HG03565 (cell line): ENCODE measurements around the gene ADNP.
"Not testable (repeated sequence)": the region's sequence is repeated elsewhere in the genome, so short reads cannot be mapped to it uniquely, and the experiment has no call there.

Source experiments
- ATAC-seq: cut with Tn5 transposase; IDR thresholded peaks from one replicate; pipeline ENCODE4 v1.9.1; 2021; ENCODE audit warnings: mild to moderate bottlenecking, moderate library complexity; ENCODE audit not compliant: unreplicated experiment

ADNP gene

DNA sequence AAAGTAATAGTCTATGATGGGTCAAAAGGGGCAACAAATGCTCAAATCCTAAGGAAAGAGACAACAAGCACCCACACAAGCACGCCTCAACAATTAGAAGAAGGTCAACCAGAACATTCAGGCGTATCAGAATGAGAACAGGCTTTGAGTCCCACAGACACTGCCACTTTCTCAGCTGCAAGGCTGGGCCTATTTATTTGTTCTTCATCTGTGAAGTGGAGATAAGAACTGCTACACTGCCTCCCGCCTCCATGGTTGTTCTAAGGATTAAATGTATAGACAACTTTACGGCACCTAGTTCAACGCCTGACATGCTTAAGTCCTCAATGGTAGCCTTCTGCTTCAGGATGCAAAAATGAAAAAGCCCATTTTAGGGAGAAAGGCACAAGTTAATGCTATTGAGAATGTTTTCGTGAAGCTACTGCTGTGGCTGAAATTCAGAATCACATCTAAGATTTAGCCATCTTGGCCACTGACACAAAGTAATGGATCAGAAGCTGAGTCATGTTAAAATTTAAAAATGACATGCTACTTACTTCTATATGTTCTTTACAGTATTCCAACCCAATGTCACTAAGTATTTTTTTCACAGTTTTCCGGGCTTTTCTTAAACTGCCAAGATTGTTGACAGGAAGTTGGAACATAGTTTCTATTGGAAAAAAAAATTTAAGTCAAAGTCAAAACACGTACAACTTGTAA, 27.7 kb downstream of the ADNP start:
- no peak for ATAC-seq

DNA sequence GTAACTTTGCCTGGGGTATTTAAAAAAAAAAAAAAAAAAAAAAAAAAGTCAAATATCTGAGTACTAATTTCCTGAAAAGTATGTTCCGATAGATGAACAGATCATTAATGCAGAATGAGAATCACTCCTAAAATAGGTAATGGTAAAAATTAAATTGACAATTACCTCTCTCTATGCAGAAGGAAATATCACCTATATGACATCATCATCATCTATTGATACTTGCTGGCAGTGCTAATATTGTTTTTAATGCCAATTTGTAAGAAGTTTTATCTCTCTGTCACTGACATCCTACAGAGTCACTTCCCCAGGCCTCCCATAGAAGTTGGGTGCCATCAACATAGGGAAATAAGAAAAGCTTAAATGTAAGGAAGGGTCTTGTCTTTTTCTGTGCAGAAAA, 29.9 kb downstream of the ADNP start:
- no peak for ATAC-seq

DNA sequence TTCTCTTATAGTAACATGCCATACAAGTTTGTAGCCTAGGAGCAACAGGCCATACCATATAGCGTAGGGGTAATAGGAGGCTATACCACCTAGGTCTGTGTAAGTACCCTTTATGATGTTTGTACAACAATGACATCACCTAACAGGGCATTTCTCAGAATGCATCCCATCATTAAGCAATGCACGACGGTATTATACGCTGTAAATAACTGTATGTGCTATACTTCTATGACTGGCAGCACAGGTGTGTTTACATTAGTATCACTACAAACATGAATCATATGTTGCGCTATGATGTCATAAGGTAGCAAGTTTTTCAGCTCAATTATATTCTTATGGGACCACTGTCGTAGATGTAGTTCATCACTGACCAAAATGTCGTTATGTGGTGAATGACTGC, 31.0 kb downstream of the ADNP start:
- ATAC-seq, result no peak

DNA sequence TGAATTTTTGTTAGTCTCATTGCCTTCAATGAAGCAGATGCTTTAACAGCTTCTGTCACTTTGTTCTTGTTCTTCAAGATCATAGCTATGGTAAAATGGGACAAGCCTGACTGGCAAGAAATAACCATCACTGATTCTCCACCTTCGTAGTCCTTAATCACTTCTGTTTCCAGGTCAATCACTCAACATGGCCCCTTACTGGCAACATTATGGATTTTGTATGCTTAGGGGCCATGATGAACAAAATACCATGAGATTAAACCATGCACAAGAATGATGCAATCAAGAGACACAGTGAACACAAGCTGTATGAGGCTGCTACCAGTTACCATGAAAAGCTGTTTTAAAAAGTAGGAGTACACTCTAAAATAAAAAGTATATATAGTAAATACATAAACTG, 32.8 kb downstream of the ADNP start:
- no peak for ATAC-seq

DNA sequence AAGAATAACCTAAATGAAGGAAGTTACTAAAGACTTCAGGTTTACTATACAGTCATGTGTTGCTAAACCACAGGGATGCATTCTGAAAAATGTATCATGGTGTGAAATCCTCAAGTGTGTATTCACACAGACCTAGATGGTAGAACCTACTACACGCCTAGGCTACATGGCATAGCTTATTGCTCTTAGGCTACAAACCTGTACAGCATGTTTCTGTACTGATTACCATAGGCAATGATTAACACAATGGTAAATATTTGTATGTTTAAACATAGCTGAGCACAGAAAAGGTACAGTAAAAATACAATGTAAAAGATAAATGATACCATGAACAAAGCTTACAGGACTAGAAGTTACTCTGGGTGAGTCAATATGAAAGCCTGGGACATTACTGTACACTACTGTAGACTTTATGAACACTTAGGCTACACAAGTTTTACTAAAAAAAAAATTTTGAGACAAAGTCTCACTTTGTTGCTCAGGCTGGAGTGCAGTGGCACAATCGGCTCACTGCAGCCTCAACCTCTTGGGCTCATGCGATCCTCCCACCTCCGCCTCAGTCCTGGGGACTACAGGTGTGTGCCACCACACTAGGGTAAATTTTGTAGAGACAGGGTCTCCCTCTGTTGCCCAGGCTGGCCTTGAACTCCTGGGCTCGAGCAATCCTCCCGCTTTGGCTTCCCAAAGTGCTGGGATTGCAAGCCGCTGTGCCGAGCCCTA, 36.0 kb downstream of the ADNP start:
- no peak for ATAC-seq

DNA sequence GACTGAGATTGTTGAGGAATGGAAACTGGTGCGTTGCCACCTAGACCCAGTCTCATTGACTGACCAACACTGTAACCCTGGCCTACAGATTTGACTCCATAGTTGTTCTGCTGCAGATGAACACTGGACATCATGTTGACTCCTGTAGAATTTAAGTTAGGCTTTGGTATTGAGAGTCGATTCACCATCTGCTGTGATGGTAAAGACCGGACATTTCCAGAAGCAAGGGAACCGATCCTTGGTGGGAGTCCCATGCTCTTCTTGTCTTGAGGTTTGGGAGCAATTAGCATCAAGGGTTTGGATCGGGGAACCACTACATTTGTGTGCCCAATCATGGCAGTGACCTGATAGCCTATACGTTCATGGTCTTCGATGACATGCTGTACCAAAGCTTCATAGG, 37.6 kb downstream of the ADNP start:
- no peak for ATAC-seq

DNA sequence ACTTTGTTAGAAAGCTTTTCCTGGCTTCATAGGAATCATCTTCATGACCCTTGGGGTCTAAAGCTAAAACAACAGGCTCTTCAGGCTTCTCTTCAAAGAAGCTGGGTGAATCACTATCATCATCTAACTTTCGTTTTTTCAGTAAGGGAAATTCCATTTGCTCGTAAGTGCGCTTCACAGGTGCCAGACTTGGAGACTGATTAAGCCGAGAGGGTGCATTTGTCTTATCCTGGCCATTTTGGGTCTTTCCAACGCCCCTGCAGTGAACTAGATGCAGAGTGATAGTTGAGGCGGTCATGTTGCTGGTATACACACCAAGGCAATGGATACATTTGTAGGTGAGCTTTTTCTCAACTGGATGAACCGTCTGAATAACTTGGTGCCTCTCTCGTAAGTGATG, 38.8 kb downstream of the ADNP start:
- no peak for ATAC-seq

DNA sequence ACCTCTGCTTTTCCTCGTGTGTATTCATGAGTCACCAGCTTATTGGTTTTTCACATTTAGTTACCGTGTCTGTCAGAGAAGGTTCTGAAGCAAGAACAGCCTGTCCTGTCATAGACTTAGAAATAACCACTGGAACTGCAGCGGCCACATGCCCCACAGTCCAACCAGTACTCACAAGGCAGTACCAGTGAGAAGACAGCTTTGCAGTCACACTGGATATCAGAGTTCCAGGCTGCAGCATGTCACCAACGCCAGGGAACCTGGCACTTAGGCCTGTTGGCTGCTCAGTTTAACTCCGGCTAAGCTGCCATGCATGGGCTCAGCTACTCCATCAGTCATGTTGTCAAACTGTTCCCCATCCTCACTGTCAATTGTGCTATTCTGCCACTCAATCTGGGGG, 40.1 kb downstream of the ADNP start:
- ATAC-seq, result no peak

DNA sequence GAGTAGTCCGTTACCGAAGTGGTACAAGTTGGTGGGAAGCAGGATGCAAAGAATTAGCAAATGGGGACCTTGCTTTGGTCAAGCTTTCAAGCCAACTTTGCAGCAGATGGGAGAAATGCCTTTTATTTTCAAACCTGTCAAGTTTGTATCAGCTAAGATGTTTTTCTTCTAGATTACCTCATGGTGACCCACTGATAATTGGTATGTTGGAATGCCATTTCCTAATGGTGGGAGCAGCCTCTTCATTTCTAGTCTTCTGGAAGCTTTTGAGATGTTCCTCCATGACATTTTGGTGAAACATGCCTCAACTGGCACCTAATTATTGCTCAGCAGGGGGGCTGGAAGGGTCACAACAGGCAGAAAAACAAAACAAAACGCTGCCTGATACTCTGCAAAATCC, 43.7 kb downstream of the ADNP start:
- ATAC-seq, result no peak

DNA sequence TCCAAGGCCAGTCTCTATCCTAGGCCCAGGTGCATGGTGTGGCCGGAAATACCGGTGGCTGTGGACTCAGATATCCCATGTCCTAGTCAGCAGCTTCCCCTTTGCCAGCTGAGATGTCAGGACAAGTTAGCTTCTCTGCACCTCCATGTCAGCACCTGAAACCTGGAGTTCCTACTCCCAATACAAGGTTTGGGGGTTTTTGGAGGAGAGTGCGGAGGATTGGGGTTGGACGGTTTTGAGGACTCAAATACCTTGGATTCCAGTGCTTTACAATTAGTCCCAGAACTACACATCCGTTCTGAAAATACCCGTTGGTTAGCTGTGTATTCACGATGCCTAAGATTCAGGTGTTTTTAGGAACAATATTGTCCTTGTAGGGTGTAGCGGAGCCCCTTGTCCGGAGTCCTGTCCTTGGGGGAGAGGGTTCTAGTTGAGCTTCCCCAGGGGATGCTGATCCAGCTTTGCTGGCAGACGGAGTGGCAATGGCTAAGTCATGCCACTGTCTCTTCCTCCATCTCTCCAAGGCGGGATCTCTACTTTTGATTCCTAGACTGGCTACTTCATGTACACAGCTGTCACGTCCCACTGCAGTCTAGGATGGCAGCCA, 45.0 kb downstream of the ADNP start:
- no peak for ATAC-seq

DNA sequence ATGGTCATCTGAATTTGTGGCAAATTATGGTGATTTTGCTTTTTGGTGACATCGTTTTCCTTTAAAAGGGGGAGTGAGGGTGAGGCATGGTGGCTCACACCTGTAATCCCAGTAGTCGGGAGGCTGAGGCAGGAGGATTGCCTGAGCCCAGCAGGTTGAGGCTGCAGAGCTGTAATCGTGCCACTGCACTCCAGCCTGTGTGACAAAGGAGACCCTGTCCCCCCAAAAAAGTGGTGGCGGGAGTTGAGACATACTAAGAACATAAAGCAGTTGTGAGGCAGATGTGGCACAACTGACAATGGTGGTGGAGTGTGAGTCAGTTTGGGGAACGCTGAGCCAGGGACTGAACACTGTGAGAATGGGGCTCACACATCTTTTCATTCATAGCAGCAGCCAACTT, 45.5 kb downstream of the ADNP start:
- no peak for ATAC-seq

DNA sequence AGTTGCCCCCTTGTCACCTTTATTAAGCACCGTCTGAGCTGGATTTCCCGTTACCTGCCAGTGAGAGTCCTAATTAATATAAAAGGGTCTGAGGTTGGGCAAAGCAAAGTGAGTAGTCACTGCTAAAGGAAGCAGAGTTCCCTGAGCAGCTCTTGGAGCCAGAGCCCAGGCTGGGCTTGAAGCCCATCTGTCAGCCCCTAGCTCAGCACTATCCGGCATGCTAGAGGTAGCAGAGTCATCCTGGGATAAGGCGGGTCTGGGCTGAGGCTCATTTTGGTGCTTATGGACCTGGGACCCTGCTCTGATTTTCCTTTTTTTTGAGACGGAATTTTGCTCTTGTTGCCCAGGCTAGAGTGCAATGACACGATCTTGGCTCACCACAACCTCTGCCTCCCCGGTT, 46.2 kb downstream of the ADNP start:
- no peak for ATAC-seq

DNA sequence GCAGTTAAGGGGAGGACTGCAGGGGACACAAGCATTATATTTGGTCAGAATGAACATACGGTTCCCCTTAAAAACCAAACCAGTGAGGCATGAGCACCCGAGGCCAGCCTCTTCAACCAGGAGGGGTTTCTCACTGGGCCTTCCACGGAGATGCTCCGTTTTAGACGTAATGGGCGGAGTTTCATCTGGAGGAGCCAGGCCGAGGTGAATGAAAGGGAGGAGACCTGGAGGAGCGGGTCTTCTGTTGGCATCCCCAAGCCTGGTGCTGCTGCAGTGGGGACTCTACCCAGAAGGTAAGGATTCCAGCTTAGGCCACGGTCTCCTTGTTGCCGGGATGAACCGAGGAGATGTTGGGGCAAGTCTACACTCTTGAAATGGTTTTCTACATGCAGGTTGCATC, 47.4 kb downstream of the ADNP start:
- no peak for ATAC-seq

DNA sequence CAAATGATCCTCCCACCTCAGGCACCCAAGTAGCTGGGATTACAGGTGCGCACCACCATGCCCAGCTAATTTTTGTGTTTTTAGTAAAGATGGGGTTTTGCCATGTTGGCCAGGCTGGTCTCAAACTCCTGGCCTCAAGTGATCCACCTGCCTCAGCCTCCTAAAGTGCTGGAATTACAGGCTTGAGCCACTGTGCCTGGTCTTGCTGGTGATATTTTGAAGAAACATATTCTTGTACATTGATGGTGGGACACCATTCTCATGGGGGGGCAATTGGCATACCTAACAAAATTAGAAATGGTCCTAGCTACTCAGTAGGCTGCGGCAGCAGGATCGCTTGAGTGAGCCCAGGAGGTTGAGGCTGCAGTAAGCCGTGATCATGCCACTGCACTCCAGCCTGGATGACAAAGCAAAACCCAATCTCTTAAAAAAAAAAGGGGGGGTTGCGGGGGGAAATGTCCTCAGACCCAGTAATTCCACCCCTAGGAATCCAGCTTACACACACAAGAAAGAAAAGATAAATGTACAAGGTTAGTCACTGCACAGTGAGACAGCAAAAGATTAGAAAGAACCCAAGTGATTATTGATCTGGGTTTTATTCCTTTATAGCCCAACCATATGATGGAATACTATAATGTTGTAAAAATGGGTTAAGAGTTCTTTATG, 49.3 kb downstream of the ADNP start:
- ATAC-seq, result not testable (repeated sequence)

DNA sequence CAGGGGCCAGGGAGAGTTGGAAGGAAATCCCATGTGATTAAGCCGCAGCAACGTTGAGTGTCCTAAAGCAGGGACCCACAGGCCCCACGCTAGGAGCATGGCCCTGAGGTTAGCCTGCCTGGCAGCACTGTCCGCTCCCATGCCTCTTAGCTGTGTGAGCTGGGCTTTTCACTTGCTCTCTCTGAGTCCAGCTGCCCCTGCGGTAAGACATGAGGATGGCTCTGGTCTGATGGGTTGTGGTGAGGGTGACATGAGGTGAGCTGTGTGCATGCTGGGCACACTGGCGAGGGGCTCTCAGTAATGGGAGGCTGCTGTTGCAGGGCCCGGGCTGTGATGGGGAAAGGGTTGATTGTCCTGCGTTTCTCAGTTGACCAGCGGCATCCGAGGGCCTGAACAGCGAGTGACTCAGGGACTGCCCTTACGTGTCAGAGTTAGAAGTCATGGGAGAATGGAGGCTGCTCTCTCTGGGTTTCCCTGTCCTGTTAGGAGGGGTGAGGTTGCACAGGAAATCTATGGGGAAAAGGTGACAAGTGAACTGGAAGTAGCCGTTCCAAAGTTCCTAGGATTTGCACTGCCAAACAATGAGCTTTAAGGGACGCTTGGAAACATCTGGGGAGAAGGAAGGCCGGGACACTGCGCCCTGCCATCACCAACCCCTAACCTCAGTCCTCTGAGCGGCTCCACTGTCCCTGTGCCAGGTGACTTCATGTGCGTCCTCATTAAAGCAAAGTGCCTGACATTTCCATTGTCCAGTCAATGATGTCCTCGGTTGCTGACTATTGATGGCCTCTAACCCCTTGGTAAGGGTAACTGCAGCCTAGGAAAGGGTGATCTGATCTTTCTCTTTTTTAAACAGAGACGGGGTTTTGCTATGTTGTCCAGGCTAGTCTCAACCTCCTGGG, 51.3 kb downstream of the ADNP start:
- ATAC-seq, result no peak

DNA sequence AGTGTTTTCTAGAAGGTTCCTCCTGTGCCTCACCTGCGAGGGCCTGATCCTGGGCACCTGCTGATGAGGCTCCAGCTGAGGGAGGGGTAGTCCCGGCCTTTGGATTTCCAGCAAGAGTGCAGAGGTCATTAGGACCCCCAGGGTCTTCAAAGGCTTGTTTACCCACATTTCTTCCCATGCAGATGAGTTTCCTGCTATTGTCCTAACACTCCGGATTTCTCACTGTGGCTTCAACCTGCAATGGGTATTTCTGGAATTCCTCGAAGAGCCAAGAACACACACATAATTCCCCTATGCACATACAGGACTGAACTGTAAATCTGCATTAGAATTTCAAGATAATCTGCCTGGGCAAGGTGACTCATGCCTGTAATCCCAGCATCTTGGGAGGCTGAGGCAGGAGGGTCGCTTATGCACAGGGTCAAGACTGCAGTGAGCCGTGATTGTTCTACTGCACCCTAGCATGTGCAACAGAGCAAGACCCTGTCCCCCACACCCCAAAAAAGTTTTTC, 53.9 kb downstream of the ADNP start:
- ATAC-seq, result no peak

DNA sequence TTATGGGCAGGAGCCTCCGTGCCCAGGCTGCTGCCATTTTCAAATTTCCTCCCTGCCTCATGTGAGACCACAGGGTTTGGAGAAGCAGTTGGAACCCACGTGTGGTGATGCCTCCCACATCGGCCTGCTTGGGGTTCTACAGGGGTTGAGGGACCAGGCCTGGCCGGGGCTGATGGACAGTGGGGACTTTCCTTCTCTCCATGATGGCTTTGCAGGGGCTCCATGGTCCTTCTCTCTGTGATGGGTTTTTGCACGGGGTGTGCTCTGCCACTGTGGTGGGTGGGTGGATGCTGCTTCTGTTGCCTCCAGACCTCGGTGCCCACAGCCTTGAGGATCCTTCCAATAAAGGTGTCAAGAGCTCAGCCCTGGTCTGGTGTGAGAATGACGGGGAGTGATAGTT, 54.4 kb downstream of the ADNP start:
- ATAC-seq, result no peak

DNA sequence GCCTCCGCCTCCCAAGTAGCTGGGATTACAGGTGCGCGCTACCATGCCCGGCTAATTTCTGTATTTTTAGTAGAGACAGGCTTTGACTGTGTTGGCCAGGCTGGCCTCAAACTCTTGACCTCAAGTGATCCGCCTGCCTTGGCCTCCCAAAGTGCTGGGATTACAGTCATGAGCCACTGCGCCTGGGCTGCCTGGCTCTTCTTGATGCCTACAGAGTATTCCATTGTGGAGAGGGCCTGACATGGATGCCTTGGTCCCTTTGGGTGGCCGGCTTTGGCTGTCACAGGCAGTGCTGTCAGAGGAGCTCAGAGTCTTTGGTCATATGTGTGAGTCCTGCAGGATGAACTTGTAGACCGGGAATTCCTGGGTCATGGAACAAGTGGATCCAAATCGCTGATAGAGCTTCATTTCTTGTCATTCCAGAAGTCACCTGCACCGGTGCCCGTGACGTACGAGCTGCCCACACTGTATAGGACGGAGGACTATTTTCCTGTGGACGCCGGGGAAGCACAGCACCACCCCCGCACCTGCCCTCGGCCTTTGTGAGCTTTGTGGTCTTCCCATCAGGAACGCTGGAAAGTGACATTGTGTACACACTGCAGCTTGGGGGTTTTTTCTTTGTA, 55.1 kb downstream of the ADNP start:
- ATAC-seq, result no peak

DNA sequence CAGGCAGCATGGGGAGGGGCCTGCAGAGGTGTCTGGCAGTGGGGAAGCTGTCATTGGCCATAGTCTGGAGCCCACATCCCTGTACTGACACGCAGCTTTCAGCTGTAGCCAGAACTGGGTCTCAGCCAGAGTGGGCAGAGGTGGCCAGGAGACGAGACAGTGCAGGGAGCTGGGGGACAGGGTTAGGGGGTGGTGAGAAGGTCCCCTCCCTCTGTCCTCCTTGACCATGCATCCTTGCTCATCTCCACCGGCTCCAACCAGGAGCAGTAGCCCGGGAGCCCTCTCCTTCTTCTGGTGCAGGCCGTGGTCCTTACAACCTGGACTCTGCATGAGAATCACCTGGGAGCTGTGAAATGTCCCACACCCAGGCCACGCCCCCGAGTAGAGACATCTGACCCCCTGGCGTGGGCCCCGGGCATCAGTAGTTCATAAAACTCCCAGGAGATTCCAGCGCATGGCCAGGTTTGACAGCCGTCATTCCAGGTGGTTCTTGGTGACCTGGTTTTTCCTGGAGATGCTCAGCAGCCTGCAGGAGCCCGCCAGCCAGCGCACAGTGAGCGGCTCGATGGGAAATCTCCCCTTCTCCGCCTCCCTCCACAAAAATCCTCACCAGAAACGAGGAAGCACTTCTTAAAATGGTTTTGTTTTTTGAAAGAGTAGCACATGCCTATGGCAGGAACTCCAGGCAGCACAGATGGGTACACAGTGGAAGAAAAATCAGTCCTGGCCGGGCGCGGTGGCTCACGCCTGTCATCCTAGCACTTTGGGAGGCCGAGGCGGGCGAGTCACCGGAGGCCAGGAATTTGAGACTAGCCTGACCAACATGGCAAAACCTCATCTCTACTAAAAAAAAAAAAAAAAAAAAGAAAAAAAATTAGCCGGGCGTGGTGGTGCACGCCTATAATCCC, 56.2 kb downstream of the ADNP start:
- no peak for ATAC-seq
